HS-27A (cell line): ENCODE measurements around the gene AUTS2.

Source experiments
- DNase-seq: peaks from one replicate; pipeline ENCODE4 v3.0.0-alpha.2; 2012; ENCODE audit warnings: low read depth, missing footprints

AUTS2 gene

GRCh38 chr7:70500261-70500660, 902.0 kb downstream of the AUTS2 start:
- DNase-seq = no peak

- DNase-seq = no peak
Observed at GRCh38 chr7:70502117-70502863, 904.0 kb downstream of the AUTS2 start.

GRCh38 chr7:70504254-70504653, 906.0 kb downstream of the AUTS2 start:
- no peak for DNase-seq

GRCh38 chr7:70505468-70505867, 907.2 kb downstream of the AUTS2 start:
- no peak for DNase-seq

DNA sequence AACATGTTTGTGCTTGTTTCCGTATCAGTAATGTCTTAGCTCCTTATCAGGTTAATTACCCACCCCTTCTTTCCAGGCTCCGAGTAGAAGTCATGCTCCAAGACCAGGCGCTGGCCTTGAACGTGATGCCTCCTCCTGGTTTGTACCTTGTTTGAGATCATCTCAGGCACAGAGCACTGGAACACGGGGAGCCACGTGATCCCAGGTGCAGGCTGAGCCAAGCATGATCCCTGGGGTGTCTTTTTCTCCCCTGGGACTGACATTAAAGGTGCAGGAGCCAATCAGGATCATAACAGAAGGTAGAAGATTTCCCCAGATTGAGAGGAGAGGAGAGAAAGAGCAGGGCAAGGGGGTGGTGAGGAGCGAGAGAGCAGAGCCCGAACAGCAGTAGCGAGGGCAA, 907.6 kb downstream of the AUTS2 start:
- no peak for DNase-seq

GRCh38 chr7:70506434-70506833, 908.2 kb downstream of the AUTS2 start:
- no peak for DNase-seq

DNA sequence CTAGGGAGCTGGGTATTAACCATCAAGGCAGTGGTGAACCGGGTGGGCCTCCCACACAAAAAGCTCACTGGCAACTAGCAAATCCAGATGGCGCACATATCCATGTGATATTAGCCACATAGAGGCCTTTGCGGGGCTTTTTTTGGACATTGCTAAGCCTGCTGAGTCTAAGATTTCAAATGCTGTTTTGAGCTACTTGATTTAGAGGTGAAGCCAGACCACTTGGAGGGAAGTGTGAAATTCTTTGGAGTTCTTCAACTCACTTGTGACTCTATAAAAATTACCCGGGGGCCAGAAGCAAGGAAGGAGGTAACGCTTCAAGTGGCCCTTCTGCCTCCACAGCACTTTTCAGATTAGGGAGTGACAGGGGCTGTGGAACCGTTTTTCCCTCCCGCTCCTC, 913.9 kb downstream of the AUTS2 start:
- no peak for DNase-seq

- DNase-seq = no peak
Observed at GRCh38 chr7:70512761-70513160, 914.5 kb downstream of the AUTS2 start.

GRCh38 chr7:70520611-70521010, 922.3 kb downstream of the AUTS2 start:
- DNase-seq = no peak

GRCh38 chr7:70523249-70523988, 925.1 kb downstream of the AUTS2 start:
- DNase-seq = no peak

GRCh38 chr7:70523989-70524351, 925.7 kb downstream of the AUTS2 start:
- no peak for DNase-seq

DNA sequence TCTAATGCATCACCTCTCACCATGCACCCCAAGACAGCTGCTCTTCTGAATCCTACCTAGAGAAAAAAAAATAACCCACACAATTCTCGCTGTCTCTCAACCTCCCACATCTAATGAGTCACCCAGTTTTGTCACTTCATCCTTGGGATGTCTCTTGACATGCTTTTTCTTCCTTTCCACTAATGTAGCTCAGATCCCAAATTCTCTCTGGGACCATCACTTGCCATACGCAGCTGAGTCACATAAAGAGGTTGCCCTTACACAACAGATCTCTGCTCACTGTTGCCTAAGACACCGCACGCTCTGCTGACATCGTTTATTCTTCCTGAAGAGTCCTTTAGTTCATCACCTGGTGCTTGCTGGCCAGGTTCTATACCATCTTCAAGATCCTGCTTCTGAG, 927.7 kb downstream of the AUTS2 start:
- no peak for DNase-seq

DNA sequence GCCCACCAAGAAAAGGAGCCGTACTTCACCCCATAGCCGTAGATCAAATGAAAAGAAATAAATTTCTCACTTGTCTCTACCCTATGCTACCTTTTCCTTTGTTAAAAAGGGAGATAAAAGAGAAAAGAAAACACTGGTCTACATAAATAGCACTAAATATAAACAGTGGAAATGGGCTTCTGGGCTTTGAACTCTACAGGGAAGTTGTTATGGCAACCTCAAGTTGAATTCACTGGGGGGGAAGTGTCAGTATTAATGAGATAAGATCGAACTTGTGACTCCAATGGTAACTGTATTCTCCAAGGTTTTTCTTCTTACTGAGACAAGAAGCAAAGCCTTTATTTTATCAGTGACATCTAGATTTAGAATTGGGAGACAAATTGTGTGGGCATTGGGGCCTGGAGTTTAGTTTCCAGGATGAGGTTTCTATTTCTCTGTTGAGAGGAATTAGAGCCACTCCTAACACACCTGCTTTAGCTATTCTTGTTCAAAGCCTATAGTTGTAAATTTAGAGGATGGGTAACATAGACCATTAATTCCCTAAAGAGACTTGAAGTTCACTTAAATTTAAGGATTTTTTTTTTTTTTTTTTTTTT, 929.3 kb downstream of the AUTS2 start:
- DNase-seq = no peak

DNA sequence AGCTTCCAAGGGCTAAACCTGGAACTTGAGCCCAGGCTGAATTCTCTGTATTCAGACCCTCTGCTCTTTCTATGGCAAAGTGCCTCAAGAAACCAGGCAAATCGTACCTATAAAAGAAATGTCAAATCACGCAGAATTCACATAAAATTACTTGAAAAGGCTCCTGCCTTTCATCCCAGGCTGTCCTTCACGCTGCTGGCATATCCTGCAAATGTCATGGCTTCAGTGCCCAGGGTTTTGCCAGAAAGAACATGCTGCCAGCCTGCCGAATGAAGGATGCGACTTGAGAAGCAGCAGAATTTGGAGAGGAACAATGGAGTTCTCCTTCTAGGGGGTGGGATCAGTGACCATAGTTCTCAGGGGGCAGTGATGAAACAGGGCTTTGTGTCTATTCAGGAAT, 931.2 kb downstream of the AUTS2 start:
- DNase-seq = no peak

- DNase-seq = no peak
Observed at GRCh38 chr7:70529914-70530585, 931.8 kb downstream of the AUTS2 start.

- no peak for DNase-seq
Observed at GRCh38 chr7:70533614-70534013, 935.3 kb downstream of the AUTS2 start.

GRCh38 chr7:70539205-70539604, 940.9 kb downstream of the AUTS2 start:
- DNase-seq = no peak

DNA sequence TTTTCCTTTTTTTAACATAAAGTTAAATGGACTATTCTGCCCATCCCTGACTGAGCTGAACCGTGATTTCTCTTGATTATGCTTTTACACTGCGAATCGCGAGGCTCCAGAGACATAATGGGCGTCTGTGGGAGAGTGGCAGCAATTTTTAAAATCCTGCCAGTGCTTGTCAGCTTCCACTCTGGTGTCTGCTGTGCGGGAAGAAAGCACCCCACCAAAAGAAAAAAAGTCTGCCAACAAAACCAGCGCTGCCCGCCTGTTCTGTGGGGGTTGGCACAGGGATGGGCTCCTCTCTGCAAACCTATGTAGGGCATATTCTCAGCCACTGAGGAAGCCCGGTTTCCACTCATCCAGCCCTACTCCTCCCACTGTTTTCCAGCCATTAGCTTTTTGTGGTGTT, 941.3 kb downstream of the AUTS2 start:
- no peak for DNase-seq

DNA sequence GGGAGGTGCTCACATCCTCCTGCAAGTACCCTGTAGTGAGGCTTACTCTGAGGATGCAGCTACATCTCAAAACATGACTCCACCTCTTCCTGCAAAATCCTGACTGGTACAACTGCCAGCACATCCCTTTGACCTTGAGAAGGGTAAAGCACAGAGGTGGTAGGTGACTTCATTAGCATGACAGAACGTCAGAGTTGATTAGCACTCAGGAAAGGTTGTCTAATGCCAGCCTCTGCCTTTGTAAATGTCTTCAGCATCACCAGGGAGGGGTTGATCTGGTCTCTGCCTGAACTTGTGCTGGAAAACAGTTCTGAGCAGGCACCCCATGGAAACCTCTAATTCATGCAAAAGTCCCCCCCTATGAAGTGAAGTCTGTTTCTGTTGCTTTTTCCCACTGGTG, 942.4 kb downstream of the AUTS2 start:
- DNase-seq = no peak

- DNase-seq = no peak
Observed at GRCh38 chr7:70542750-70543376, 944.6 kb downstream of the AUTS2 start.

DNA sequence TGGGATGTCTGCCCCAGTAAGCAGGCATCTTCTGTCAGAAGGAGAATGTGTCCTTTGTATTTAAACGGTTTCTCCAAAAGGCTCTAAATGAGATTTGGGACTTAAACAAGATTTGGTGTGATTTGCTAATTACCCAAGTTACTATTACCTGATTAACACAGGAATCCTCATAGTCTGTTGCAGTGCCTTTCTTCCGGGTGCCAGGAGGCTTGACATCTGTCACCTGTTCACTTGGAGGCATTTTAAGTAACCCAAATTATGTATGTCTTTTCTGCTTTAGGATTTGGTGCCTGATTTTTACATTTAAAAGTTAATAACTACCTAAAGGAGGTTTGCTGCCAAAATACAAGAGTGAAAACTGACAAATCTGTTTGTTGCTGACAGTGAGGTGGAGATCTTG, 945.7 kb downstream of the AUTS2 start:
- DNase-seq = no peak

GRCh38 chr7:70545214-70545613, 946.9 kb downstream of the AUTS2 start:
- DNase-seq = no peak
